Neural crest cell (in vitro differentiated cells): ENCODE results near the gene JAK3. TPM values are rescaled to one million over a fixed set of nuclear protein-coding genes. Genes with fewer than 3 reads are reported as not detected.

Experiments
- DNase-seq: peaks from one replicate; pipeline ENCODE4 v3.0.0; 2021; ENCODE audit warnings: low read depth, mixed read lengths, low spot score
- H3K27ac Mint-ChIP-seq: one replicate; pipeline ENCODE4 v1.8.0; 2021; ENCODE audit warnings: mild to moderate bottlenecking, mixed read lengths; ENCODE audit not compliant: unreplicated experiment
- H3K27me3 Mint-ChIP-seq: 2 replicates; pipeline ENCODE4 v1.8.0; 2021; ENCODE audit warnings: low read depth, mild to moderate bottlenecking, mixed read lengths
- H3K36me3 Mint-ChIP-seq: 2 replicates; pipeline ENCODE4 v1.8.0; 2021; ENCODE audit warnings: low read depth, mild to moderate bottlenecking, mixed read lengths
- H3K4me1 Mint-ChIP-seq: 2 replicates; pipeline ENCODE4 v1.8.0; 2021; ENCODE audit warnings: mixed read lengths
- H3K4me3 Mint-ChIP-seq: one replicate; pipeline ENCODE4 v1.8.0; 2021; ENCODE audit warnings: mild to moderate bottlenecking, mixed read lengths
- H3K9me3 Mint-ChIP-seq: 2 replicates; pipeline ENCODE4 v1.8.0; 2021; ENCODE audit warnings: mixed read lengths
- CTCF ChIP-seq: fragments of 200-600 bp; sonication (generic); conservative IDR thresholded peaks from 2 replicates; pipeline ENCODE4 v1.5.0; 2021; ENCODE audit warnings: antibody characterized with exemption, mild to moderate bottlenecking
- total RNA-seq: library from RNA; stranded (reverse); gene quantifications from 2 replicates; pipeline ENCODE4 v1.2.1, GENCODE V29; 2021

Gene JAK3
- total RNA-seq, 1 donor from 2014 or later, result 1.6 TPM

- H3K36me3 Mint-ChIP-seq, result no peaks in the 10 kb centered on the region
- no peaks in the 10 kb centered on the region for H3K9me3 Mint-ChIP-seq
- TF ChIP-seq CTCF, result no peak
- H3K4me3 Mint-ChIP-seq, result no peak overlapping the region
- H3K27me3 Mint-ChIP-seq, result peaks cover 14% of the 10 kb centered on the region
- H3K4me1 Mint-ChIP-seq, result no peaks in the 10 kb centered on the region
- H3K27ac Mint-ChIP-seq, result no peak overlapping the region
- DNase-seq, result no peak
Observed at GRCh38 chr19:17883627-17884410, 36.0 kb upstream of the JAK3 start.

GRCh38 chr19:17881701-17882100 lies 33.9 kb upstream of the JAK3 start:
- Mint-ChIP-seq H3K27ac (no peak overlapping the region), H3K4me3 (no peak overlapping the region), H3K27me3 (peaks cover 10% of the 10 kb centered on the region), H3K36me3 (no peaks in the 10 kb centered on the region), H3K9me3 (no peaks in the 10 kb centered on the region), H3K4me1 (no peaks in the 10 kb centered on the region)
- no peak for DNase-seq
- no peak for TF ChIP-seq CTCF

GRCh38 chr19:17879466-17879865 lies 31.7 kb upstream of the JAK3 start:
- Mint-ChIP-seq H3K4me3 (no peak overlapping the region), H3K9me3 (no peaks in the 10 kb centered on the region), H3K27ac (no peak overlapping the region), H3K36me3 (no peaks in the 10 kb centered on the region), H3K27me3 (peaks cover 12% of the 10 kb centered on the region), H3K4me1 (no peaks in the 10 kb centered on the region)
- TF ChIP-seq CTCF, result no peak
- DNase-seq, result no peak

- no peaks in the 10 kb centered on the region for H3K9me3 Mint-ChIP-seq
- no peaks in the 10 kb centered on the region for H3K4me1 Mint-ChIP-seq
- H3K27ac Mint-ChIP-seq, result no peak overlapping the region
- TF ChIP-seq CTCF, result no peak
- no peak for DNase-seq
- no peak overlapping the region for H3K4me3 Mint-ChIP-seq
- peaks cover 27% of the 10 kb centered on the region for H3K27me3 Mint-ChIP-seq
- no peaks in the 10 kb centered on the region for H3K36me3 Mint-ChIP-seq
Observed at GRCh38 chr19:17877696-17878095, 29.9 kb upstream of the JAK3 start.

- Mint-ChIP-seq H3K36me3 (no peaks in the 10 kb centered on the region), H3K4me3 (peak overlapping the region; percentile 61), H3K9me3 (no peaks in the 10 kb centered on the region), H3K4me1 (no peaks in the 10 kb centered on the region), H3K27me3 (peaks cover 42% of the 10 kb centered on the region), H3K27ac (no peak overlapping the region)
- no peak for DNase-seq
- no peak for TF ChIP-seq CTCF
Observed at GRCh38 chr19:17874758-17875135, 27.0 kb upstream of the JAK3 start.
